Measurements from ENCODE around the gene HRC. TPM values are rescaled to one million over a fixed set of nuclear protein-coding genes. Genes with fewer than 3 reads are reported as not detected.
A peak's percentile ranks its signal among the peaks of the same experiment; 100 is the strongest.

Gene HRC
- total RNA-seq, 1 experiment from 2014 or later, result 0.13 TPM

- Histone ChIP-seq H3K36me3 (ENCODE audit: control insufficient read depth, insufficient read depth, low read length) (no peaks in the 10 kb centered on the region), H3K4me1 (ENCODE audit: control insufficient read depth, insufficient read depth, low read length) (peaks cover 11% of the 10 kb centered on the region), H3K9me3 (ENCODE audit: control insufficient read depth, insufficient read depth, low read depth, low read length) (no peaks in the 10 kb centered on the region), H3K4me3 (ENCODE audit: low read depth in 2 of 2, low read length in 2 of 2) (peak overlapping the region; percentile 46 to 60), H3K27ac (ENCODE audit: low read length) (no peak overlapping the region), H3K27me3 (ENCODE audit: control insufficient read depth, insufficient read depth, low read length) (no peaks in the 10 kb centered on the region)
- TF ChIP-seq SIN3A (IDR thresholded peaks at IDR 0.05; ENCODE audit: borderline replicate concordance, insufficient read depth, low read depth, low read length), result no peak
- no peak for TF ChIP-seq POLR2AphosphoS5 (IDR thresholded peaks at IDR 0.05; ENCODE audit: low read depth, low read length)
- TF ChIP-seq CTCF (IDR thresholded peaks at IDR 0.05), result no peak
- TF ChIP-seq TCF7L2 (IDR thresholded peaks at IDR 0.05; ENCODE audit: low read depth, low read length), result no peak
- TF ChIP-seq REST (IDR thresholded peaks at IDR 0.05; ENCODE audit: insufficient read depth in 1 of 2, low read depth in 2 of 2, low read length in 1 of 2), result no peak
- BruUV-seq (replicated peaks), result no TSS peak
- ChIA-PET CTCF (interaction anchor here (0.6 to 1.9 kb wide), 8 partner anchors 13 to 212 kb away, joined by 3 to 6 read pairs (median 4); no protein-coding TSS in a partner anchor), POLR2A (interaction anchor here (0.6 kb wide), 1 partner anchor 1541 kb away, joined by 5 read pairs; no protein-coding TSS in a partner anchor)
- intact Hi-C loops (cut with micrococcal nuclease; ENCODE audit: unreplicated experiment) (no loop called here), in situ Hi-C loops (cut with HindIII; ENCODE audit: low pct_unique_long_range_greater_than_20kb, low sequenced_read_pairs) (no loop called here)
- DNase-seq (ENCODE audit: low read depth, low spot score) (no peak), ATAC-seq (no peak)
Observed at GRCh38 chr19:49114630-49115363, 40.4 kb downstream of the HRC start.

- TF ChIP-seq REST (IDR thresholded peaks at IDR 0.05; ENCODE audit: insufficient read depth in 1 of 2, low read depth in 2 of 2, low read length in 1 of 2) (no peak), CTCF (IDR thresholded peaks at IDR 0.05) (peak; percentile 78; the same call in 1 of the 2 replicates), SIN3A (IDR thresholded peaks at IDR 0.05; ENCODE audit: borderline replicate concordance, insufficient read depth, low read depth, low read length) (no peak; the same call in 1 of the 2 replicates), TCF7L2 (IDR thresholded peaks at IDR 0.05; ENCODE audit: low read depth, low read length) (no peak), POLR2AphosphoS5 (IDR thresholded peaks at IDR 0.05; ENCODE audit: low read depth, low read length) (no peak)
- no peak for DNase-seq (ENCODE audit: low read depth, low spot score)
- ChIA-PET POLR2A (interaction anchor here (0.6 kb wide), 1 partner anchor 1540 kb away, joined by 5 read pairs; no protein-coding TSS in a partner anchor), CTCF (interaction anchor here (0.6 to 1.9 kb wide), 8 partner anchors 14 to 571 kb away, joined by 3 to 6 read pairs (median 3); no protein-coding TSS in a partner anchor)
- BruUV-seq (replicated peaks), result no TSS peak
- intact Hi-C loops (cut with micrococcal nuclease; ENCODE audit: unreplicated experiment) (no loop called here), in situ Hi-C loops (cut with HindIII; ENCODE audit: low pct_unique_long_range_greater_than_20kb, low sequenced_read_pairs) (no loop called here)
- Histone ChIP-seq H3K27ac (ENCODE audit: low read length) (peak within 1 kb of the TSS; percentile 63), H3K9me3 (ENCODE audit: control insufficient read depth, insufficient read depth, low read depth, low read length) (no peaks in the 10 kb centered on the region), H3K4me3 (ENCODE audit: low read depth in 2 of 2, low read length in 2 of 2) (peak within 1 kb of the TSS; percentile 49 to 60), H3K36me3 (ENCODE audit: control insufficient read depth, insufficient read depth, low read length) (no peaks in the 10 kb centered on the region), H3K4me1 (ENCODE audit: control insufficient read depth, insufficient read depth, low read length) (peaks cover 11% of the 10 kb centered on the region), H3K27me3 (ENCODE audit: control insufficient read depth, insufficient read depth, low read length) (no peaks in the 10 kb centered on the region)
- peak; percentile 81 for ATAC-seq
Observed at GRCh38 chr19:49113762-49114629, 41.2 kb downstream of the HRC start, which contains the start of gene LIN7B. LIN7B (plus strand) TSS chr19:49114370; CDS start chr19:49114405, 35 bp downstream.
